Left ventricle myocardium inferior (tissue), 1 donor: ENCODE measurements around the gene NUDT12. TPM values are rescaled to one million over a fixed set of nuclear protein-coding genes. Genes with fewer than 3 reads are reported as not detected.

Experiments
- DNase-seq: peaks from one replicate; pipeline ENCODE4 v3.0.0-alpha.2; 2020
- H3K27ac ChIP-seq: fragments of 200-600 bp; replicated peaks from 2 replicates; pipeline ENCODE4 v1.8.0; 2021
- H3K27me3 ChIP-seq: fragments of 200-600 bp; 2 replicates; pipeline ENCODE4 v1.8.0; 2021; ENCODE audit warnings: low read depth
- H3K36me3 ChIP-seq: fragments of 200-600 bp; 2 replicates; pipeline ENCODE4 v1.8.0; 2021
- H3K4me1 ChIP-seq: fragments of 200-600 bp; 2 replicates; pipeline ENCODE4 v1.8.0; 2021
- H3K4me3 ChIP-seq: fragments of 200-600 bp; 2 replicates; pipeline ENCODE4 v1.8.0; 2021; ENCODE audit warnings: mild to moderate bottlenecking, moderate library complexity
- H3K9me3 ChIP-seq: fragments of 200-600 bp; replicated peaks from 2 replicates; pipeline ENCODE4 v1.8.0; 2021
- intact Hi-C: fragments of 100-400 bp; cut with micrococcal nuclease; formaldehyde crosslinking; loops from one replicate; pipeline ENCODE4 v1.11.0; 2022
- total RNA-seq: library from RNA; stranded (reverse); fragmentation: NEBNext Ultra II Directional; extraction: Animal tissue kit (Norgen Biotek cat#: 25700); gene quantifications from one replicate; pipeline ENCODE4 v1.2.1, GENCODE V29; 2021
- TF ChIP-seq, protein P1 (sequence below): fragments of 200-600 bp; IDR thresholded peaks from 2 replicates; pipeline ENCODE4 v1.8.0; 2021; ENCODE audit warnings: antibody characterized with exemption, mild to moderate bottlenecking, borderline replicate concordance
- donor health status: DM: no; HTN: yes; CAD: no; lungs with severe emphysema.

NUDT12 gene
- total RNA-seq, 1 donor from 2014 or later = 13.6 TPM

- intact Hi-C loops = no loop called here
- DNase-seq = no peak
- H3K4me1 ChIP-seq = peaks cover 6% of the 10 kb centered on the region
- H3K4me3 ChIP-seq = no peak overlapping the region
- H3K36me3 ChIP-seq = no peaks in the 10 kb centered on the region
- H3K27ac ChIP-seq = no peak overlapping the region
- no peaks in the 10 kb centered on the region for H3K9me3 ChIP-seq
- TF ChIP-seq, protein P1, sequence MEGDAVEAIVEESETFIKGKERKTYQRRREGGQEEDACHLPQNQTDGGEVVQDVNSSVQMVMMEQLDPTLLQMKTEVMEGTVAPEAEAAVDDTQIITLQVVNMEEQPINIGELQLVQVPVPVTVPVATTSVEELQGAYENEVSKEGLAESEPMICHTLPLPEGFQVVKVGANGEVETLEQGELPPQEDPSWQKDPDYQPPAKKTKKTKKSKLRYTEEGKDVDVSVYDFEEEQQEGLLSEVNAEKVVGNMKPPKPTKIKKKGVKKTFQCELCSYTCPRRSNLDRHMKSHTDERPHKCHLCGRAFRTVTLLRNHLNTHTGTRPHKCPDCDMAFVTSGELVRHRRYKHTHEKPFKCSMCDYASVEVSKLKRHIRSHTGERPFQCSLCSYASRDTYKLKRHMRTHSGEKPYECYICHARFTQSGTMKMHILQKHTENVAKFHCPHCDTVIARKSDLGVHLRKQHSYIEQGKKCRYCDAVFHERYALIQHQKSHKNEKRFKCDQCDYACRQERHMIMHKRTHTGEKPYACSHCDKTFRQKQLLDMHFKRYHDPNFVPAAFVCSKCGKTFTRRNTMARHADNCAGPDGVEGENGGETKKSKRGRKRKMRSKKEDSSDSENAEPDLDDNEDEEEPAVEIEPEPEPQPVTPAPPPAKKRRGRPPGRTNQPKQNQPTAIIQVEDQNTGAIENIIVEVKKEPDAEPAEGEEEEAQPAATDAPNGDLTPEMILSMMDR = no peak
- H3K27me3 ChIP-seq = no peaks in the 10 kb centered on the region
Measured at GRCh38 chr5:103526164-103526915, 36.2 kb downstream of the NUDT12 start.

DNA sequence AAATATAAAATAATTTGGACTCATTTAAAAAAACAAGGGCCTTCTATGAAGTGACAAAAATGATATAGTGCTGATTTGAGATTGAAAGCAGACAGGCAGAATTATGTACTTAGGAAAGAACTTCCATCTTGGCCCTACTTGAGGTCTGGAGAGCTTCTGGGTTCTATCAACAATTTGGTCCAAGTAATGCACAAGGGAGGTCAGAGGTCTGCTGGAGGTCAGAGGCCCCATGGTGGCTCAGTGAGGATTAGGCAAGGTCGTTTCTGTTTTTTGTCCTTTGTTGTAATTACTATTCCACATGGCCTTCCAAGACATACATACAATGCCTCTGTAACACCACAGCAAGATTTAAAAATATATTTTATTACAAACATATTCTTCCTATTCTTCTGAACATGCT, 37.2 kb downstream of the NUDT12 start:
- intact Hi-C loops = no loop called here
- TF ChIP-seq, protein P1 = no peak
- no peaks in the 10 kb centered on the region for H3K27me3 ChIP-seq
- H3K27ac ChIP-seq = no peak overlapping the region
- peaks cover 6% of the 10 kb centered on the region for H3K4me1 ChIP-seq
- H3K9me3 ChIP-seq = no peaks in the 10 kb centered on the region
- no peak for DNase-seq
- H3K4me3 ChIP-seq = no peak overlapping the region
- H3K36me3 ChIP-seq = no peaks in the 10 kb centered on the region

- Histone ChIP-seq H3K4me1 (peaks cover 6% of the 10 kb centered on the region), H3K9me3 (no peaks in the 10 kb centered on the region), H3K36me3 (no peaks in the 10 kb centered on the region), H3K27me3 (no peaks in the 10 kb centered on the region), H3K27ac (no peak overlapping the region), H3K4me3 (no peak overlapping the region)
- TF ChIP-seq, protein P1 = no peak
- intact Hi-C loops = no loop called here
- no peak for DNase-seq
Measured at GRCh38 chr5:103523319-103523718, 39.3 kb downstream of the NUDT12 start.

- H3K27me3 ChIP-seq = no peaks in the 10 kb centered on the region
- peaks cover 6% of the 10 kb centered on the region for H3K4me1 ChIP-seq
- H3K9me3 ChIP-seq = no peaks in the 10 kb centered on the region
- H3K4me3 ChIP-seq = no peak overlapping the region
- H3K27ac ChIP-seq = no peak overlapping the region
- DNase-seq = no peak
- TF ChIP-seq, protein P1 = no peak
- no peaks in the 10 kb centered on the region for H3K36me3 ChIP-seq
- intact Hi-C loops = no loop called here
Measured at GRCh38 chr5:103522586-103522985, 40.0 kb downstream of the NUDT12 start.

GRCh38 chr5:103519550-103519949, 43.0 kb downstream of the NUDT12 start:
- DNase-seq = no peak
- intact Hi-C loops = no loop called here

More at GRCh38 chr5:103519550-103519949, 43.0 kb downstream of the NUDT12 start:
- TF ChIP-seq, protein P1 = no peak
- H3K4me3 ChIP-seq = no peak overlapping the region
- H3K27ac ChIP-seq = no peak overlapping the region
- no peaks in the 10 kb centered on the region for H3K9me3 ChIP-seq
- no peaks in the 10 kb centered on the region for H3K4me1 ChIP-seq
- no peaks in the 10 kb centered on the region for H3K27me3 ChIP-seq
- no peaks in the 10 kb centered on the region for H3K36me3 ChIP-seq
